Stimulated activated CD4-positive, alpha-beta T cell treated with anti-CD3 and anti-CD28 coated beads, TNF-alpha, amount 100 ng/mL, for 24 hours (primary cell): Measurements from ENCODE around the gene LGALS3.

Experiments
- DNase-seq, 3 experiments: peaks; one replicate each; pipeline ENCODE4 v3.0.0-alpha.2; 2020; ENCODE audit warnings: low read depth in 3 of 3

LGALS3 gene

DNA sequence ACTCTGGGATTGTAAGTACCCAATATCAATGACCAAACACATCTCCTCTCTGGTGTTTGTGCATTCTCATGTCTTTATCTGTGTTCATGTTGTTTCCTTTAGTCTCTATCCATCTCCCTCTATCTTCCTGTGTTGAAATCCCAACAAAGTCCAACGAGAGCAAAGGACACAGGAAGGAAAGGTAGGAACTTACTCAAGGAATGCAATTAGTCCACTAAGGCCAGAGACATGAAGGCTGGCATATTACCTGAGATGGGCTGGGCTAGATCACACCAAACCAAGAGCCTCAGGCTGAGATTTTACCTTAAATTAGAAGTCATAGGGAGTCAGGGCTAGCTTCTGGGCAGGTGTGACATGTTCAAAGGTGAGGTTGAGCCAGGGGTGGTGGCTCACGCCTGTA is 14.3 kb upstream of the LGALS3 start:
- no peak for DNase-seq

DNA sequence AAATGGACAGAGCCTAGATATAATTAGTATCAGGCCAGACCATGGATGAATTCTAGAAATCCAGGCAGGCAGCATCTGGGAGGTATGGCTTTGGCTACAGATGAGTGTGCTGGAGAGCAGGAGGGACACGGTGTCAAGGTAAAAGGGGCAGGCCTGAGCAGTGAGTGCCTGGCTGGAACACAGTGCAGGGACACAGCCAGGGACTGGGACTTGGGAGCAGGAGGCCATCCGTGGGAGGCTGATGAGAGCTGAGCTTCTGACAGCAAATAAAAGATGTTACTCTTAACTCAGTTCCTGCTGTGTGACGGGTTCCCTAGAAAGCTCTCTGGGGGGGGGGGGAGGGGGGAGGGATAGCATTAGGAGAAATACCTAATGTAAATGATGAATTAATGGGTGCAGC is 13.6 kb upstream of the LGALS3 start:
- DNase-seq: no peak

DNA sequence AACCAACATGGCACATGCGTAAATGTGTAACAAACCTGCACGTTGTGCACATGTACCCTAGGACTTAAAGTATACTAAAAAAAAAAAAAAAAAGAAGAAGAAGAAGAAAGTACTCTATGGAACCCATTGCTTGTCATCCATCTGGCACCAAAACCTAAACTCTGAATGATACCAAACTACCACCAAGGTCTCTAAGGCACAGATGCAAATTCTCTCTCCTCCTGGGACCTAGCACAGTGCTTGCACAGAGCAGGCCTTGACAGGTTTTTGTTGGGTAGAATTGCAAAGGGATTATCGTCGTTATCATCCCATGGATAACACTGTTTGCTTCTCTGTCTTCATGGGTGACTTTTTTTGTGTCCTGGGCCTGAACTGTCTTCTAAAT is 13.2 kb upstream of the LGALS3 start:
- DNase-seq: no peak

DNA sequence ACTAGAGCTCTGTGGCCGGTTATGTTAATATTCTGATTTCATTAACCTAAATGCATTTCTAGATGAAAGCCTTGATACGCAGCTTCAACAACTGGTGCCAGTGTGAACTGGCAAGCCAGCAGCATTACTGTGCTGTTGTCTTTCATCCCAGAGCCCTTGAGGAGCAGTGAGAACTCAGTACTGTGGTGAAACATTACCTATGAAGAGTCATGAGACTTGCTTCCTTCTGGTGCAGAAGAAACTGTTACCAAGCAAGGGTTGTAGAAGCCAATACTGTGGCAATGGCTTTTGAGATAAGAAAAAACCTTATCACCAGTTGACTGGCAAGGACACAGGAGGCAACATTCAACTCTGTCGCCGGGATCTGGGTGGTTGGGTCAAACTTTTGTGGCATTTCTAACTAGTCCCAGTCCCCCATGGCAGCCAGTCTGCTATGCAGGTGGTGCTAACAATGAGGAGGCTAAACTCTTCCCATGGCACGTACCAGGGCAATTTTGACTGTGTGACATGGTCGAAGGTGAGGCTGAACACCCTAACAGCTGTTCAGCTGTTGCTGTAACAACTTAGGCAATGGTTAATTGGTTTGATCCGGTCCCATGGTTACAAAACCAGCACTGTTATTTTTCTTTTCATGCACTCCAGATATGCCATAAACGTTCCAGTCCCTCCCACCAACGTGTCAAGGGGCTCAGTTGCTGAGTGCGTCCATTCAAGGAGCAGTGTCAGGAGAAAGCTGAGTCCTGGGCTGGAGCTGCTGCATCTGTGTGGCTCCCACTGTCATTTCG is 12.6 kb upstream of the LGALS3 start:
- DNase-seq: no peak

GRCh38 chr14:55117803-55118441 is 11.1 kb upstream of the LGALS3 start:
- DNase-seq: no peak

GRCh38 chr14:55118761-55119160 is 10.3 kb upstream of the LGALS3 start:
- DNase-seq: no peak

DNA sequence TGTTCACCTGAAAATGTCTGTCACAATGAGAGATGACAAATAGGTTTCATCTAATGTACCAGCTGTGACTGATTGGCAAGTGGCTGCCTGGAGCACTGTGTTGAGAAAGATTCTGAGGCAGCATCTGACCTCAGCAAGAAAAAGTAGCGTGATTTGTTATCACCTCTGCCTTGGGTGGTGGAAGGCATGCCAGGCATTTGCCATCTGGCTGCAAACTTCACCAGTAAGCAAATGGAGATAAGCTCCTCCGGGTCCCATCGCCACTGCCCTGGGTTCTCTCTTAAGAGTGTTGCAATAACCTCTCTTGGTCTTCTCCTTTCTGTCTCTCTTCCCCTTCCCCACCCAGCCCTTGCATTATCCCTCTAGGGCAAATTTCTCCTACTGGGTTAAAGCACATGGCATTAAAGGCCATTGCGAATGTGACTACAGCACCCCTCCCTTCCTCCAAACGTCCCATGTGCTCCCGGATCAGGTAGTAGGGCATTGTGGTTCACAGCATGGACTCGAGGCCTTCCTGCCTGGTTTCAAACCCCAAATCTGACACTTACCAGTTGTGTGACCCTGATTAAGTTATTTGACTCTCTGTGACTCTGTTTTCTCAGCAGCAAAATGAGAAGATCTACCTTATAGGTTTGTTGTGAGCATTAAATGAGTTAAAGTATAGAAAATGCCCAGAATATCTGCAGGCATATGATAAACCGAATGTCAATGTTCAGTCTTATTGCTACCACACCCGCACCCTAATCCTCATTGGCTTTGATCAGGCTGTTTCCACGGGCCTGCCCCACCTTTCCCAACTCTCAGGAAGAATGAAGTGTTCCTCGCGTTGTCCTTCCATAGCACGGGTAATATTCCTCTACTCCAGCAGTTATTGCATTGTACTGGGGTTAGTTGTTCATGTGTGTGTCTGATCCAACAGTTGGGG is 8.2 kb upstream of the LGALS3 start:
- DNase-seq: no peak

- no peak for DNase-seq
These were observed 7.2 kb upstream of the LGALS3 start for GRCh38 chr14:55121628-55122439.

DNA sequence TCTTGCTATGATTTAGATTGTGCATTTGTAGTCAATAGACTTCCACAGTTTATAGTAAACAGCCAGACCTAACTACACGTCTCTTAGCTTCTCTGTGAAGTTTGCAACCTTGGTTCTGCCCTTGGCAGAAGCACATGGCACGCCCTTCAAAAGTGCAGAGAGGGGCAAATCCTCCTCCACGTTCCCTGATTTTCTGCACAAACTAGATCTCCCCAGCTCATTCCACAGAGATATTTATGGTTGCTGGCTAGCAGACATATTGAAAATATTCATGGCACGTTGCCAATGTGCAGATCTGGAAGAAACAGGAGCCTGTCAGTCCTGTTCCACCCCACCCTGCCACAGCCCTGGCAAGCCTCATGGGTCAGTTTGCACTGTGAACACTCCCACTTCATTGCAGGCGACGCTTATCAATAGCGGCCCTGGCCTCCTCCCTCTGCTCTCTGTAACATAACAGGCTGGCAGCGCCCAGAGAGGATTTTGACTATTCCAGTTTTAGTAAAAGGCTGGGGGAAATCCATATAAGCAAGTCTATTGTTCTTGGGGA is 6.5 kb upstream of the LGALS3 start:
- no peak for DNase-seq

DNA sequence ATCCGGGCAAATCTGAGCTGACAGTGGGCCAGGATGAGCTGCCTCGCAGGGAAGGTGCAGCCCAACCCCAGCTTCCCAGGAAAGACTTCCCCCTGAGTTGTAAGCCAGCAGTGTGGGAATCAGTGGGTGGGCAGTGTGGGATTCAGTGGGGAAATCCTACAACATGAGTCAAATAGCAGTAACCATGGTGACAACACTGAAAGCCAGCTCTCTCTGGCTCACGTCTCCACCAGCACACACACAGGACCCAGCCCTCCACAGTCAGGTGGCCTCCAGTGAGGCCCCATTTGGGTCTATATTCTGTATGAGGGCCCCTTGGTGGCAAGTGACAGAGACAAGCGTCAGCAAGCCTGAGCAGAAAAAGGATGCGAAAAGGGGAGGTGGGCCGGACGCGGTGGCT is 6.0 kb upstream of the LGALS3 start:
- no peak for DNase-seq

- no peak for DNase-seq
These were observed 5.0 kb upstream of the LGALS3 start for GRCh38 chr14:55123852-55124639.

DNA sequence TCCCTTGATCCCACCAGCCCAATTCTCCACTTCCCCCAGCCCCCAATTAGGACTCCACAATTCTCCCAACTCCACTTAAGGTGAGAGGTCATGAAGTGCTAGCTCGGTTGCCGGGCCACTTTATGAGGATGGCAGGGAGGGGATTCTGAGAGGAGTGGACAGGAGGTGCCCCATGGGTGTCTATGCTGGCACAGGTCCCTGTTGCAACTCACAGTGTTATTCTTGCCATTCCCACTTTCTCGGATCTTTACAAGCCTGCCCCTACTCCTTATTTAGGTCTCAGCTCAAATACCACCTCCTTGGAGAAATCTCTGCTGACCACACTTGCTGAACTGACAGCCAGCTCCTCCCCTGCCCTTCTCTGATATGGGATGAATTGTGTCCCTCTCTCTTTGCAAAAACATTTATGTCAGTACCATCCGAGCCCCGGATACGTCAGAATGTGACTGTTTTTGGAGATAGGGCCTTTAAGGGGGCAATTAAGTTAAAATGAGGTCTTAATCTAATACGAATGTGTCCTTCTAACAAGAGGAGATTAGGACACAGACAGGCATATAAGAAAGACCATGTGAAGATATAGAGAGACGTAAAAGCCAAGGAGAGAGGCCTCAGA is 4.2 kb upstream of the LGALS3 start:
- DNase-seq: no peak

GRCh38 chr14:55125403-55125802 is 3.6 kb upstream of the LGALS3 start:
- no peak for DNase-seq

DNA sequence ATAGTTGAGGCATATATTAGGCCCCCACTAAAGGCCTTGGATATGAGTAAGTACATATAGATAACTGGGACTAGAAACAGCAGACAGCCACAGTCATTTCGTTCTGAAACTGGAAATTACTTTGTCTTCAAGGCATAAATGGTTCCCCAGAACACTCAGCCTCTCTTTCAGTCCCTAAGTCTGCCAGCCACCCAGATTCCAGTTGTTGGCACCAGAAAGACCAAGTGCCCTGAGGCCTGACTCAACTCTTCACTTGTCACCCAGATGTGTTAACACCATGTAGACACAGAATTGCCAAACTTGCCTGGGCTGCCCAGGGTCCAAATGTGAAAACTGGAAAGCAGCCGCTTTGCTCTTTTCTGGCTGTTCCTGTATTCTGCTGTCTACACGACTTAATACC is 3.0 kb upstream of the LGALS3 start:
- no peak for DNase-seq

DNA sequence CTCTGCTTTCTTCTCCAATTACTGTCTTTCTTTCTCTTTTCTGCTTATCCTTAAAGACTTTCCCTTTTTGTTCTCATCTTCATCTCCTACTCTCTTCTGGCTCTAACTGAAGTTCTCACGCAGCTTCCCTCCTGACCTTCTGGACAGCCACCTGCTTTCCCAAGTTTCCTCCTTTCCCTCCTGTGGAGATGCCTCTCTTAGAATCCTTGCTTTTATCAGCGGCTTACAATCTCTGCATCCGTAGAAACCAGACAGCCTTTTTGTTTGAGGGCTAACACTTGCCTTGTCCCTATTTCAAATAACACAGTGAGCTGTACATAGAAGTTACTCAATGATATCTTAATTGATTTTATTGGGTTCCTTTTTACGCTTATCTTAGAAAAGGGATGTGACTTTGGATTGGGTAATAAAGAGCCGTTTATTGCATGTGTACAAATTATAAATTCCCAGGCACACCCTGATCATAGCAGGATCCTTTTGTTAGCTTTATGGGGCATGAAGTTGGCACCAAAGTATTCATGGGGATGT is 2.1 kb upstream of the LGALS3 start:
- no peak for DNase-seq

DNA sequence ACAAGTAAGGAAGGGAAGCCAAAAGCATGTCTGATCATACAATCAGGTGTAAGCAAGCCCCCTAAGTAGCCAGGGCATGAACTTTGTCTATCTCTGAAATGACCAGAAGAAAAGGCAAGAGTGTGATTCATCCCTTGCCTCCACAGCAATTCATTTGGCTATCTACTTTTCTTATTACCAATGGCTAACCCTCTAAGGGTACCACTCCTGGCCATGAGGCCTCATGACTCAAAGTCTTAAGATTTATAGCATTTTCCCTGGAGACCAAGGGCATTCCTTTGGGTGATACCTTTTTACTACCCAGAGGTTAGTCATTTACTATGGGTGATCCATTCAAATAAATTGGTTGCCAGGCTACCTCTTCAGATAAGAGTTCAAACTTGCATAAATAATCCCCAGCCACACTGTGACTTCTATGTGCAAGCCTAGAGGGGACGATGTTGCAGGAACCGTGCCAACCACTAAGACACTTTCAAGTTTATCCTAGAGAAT is 1.5 kb upstream of the LGALS3 start:
- DNase-seq: no peak

GRCh38 chr14:55128386-55129085 is 516 bp upstream of the LGALS3 start:
- DNase-seq: no peak

GRCh38 chr14:55129428-55130195 is 560 bp downstream of the LGALS3 start:
- DNase-seq: peak in 1 of 3 experiments; percentile 47
